HEK293 (cell line): ENCODE results near the gene PDLIM7.

Experiments
- ATF2 ChIP-seq: fragments of 450-650 bp; formaldehyde crosslinking; IDR thresholded peaks from 2 replicates; pipeline ENCODE4 v1.5.1; 2016; ENCODE audit warnings: missing biosample characterization, missing genetic modification characterization, low read depth
- HIC1 ChIP-seq: fragments of 450-650 bp; formaldehyde crosslinking; IDR thresholded peaks from 2 replicates; pipeline ENCODE4 v1.5.1; 2016; ENCODE audit warnings: missing biosample characterization, missing genetic modification characterization
- IKZF3 ChIP-seq: fragments of 450-650 bp; IDR thresholded peaks from 2 replicates; pipeline ENCODE4 v1.5.0; 2018; ENCODE audit warnings: missing biosample characterization, mild to moderate bottlenecking, missing genetic modification characterization, moderate library complexity
- KLF17 ChIP-seq: fragments of 450-650 bp; formaldehyde crosslinking; IDR thresholded peaks from 2 replicates; pipeline ENCODE4 v1.5.1; 2016; ENCODE audit warnings: missing biosample characterization, missing genetic modification characterization
- PATZ1 ChIP-seq: fragments of 450-650 bp; formaldehyde crosslinking; IDR thresholded peaks from 2 replicates; pipeline ENCODE4 v1.5.1; 2016; ENCODE audit warnings: missing biosample characterization, missing genetic modification characterization
- PRDM10 ChIP-seq: fragments of 450-650 bp; formaldehyde crosslinking; IDR thresholded peaks from 2 replicates; pipeline ENCODE4 v1.5.1; 2016; ENCODE audit warnings: missing biosample characterization, missing genetic modification characterization
- REST ChIP-seq: fragments of 450-650 bp; formaldehyde crosslinking; IDR thresholded peaks from 2 replicates; pipeline ENCODE4 v1.5.1; 2016; ENCODE audit warnings: missing biosample characterization, missing genetic modification characterization
- SCRT2 ChIP-seq: fragments of 450-650 bp; formaldehyde crosslinking; IDR thresholded peaks from 2 replicates; pipeline ENCODE4 v1.5.1; 2016; ENCODE audit warnings: missing biosample characterization, missing genetic modification characterization
- SP2 ChIP-seq: fragments of 450-650 bp; formaldehyde crosslinking; IDR thresholded peaks from 2 replicates; pipeline ENCODE4 v1.5.1; 2016; ENCODE audit warnings: missing biosample characterization, missing genetic modification characterization
- SP3 ChIP-seq: fragments of 450-650 bp; formaldehyde crosslinking; IDR thresholded peaks from 2 replicates; pipeline ENCODE4 v1.5.1; 2016; ENCODE audit warnings: missing biosample characterization, missing genetic modification characterization
- WT1 ChIP-seq: fragments of 450-650 bp; formaldehyde crosslinking; IDR thresholded peaks from 2 replicates; pipeline ENCODE4 v1.5.1; 2016; ENCODE audit warnings: missing biosample characterization, missing genetic modification characterization
- ZNF10 ChIP-seq: fragments of 450-650 bp; formaldehyde crosslinking; IDR thresholded peaks from 2 replicates; pipeline ENCODE4 v1.5.1; 2017; ENCODE audit warnings: missing biosample characterization, missing genetic modification characterization
- ZNF148 ChIP-seq: fragments of 450-650 bp; formaldehyde crosslinking; IDR thresholded peaks from 2 replicates; pipeline ENCODE4 v1.5.0; 2017; ENCODE audit warnings: missing biosample characterization, missing genetic modification characterization, borderline replicate concordance
- ZNF202 ChIP-seq: fragments of 450-650 bp; formaldehyde crosslinking; IDR thresholded peaks from 2 replicates; pipeline ENCODE4 v1.5.1; 2016; ENCODE audit warnings: missing biosample characterization, missing genetic modification characterization, borderline replicate concordance
- ZNF324 ChIP-seq: fragments of 450-650 bp; formaldehyde crosslinking; IDR thresholded peaks from 2 replicates; pipeline ENCODE4 v1.5.1; 2016; ENCODE audit warnings: missing biosample characterization, missing genetic modification characterization
- ZNF398 ChIP-seq: fragments of 450-650 bp; formaldehyde crosslinking; IDR thresholded peaks from 2 replicates; pipeline ENCODE4 v1.5.1; 2017; ENCODE audit warnings: missing biosample characterization, missing genetic modification characterization
- ZNF501 ChIP-seq: fragments of 450-650 bp; formaldehyde crosslinking; IDR thresholded peaks from 2 replicates; pipeline ENCODE4 v1.5.1; 2016; ENCODE audit warnings: missing biosample characterization, missing genetic modification characterization
- ZNF629 ChIP-seq: fragments of 450-650 bp; formaldehyde crosslinking; IDR thresholded peaks from 2 replicates; pipeline ENCODE4 v1.5.1; 2017; ENCODE audit warnings: missing biosample characterization, missing genetic modification characterization
- ZSCAN30 ChIP-seq: fragments of 450-650 bp; IDR thresholded peaks from 2 replicates; pipeline ENCODE4 v1.5.1; 2018; ENCODE audit warnings: missing biosample characterization, mild to moderate bottlenecking, missing genetic modification characterization, moderate library complexity

Gene PDLIM7

GRCh38 chr5:177496727-177497291, 595 bp downstream of the PDLIM7 start (continued):
- TF ChIP-seq ZNF398 (tag by site-specific recombination), result peak; percentile 98
- peak; percentile 67 for TF ChIP-seq WT1 (tag by site-specific recombination)
- TF ChIP-seq SP3, result 0 out of 2 replicates have a peak, but pooled peaks have one; percentile 49
- TF ChIP-seq ZSCAN30 (tag by site-specific recombination), result peak; percentile 80
- TF ChIP-seq ZNF10 (tag by site-specific recombination), result 0 out of 2 replicates have a peak, but pooled peaks have one; percentile 2
- 0 out of 2 replicates have a peak, but pooled peaks have one; percentile 13 for TF ChIP-seq ZNF202 (tag by site-specific recombination)
- TF ChIP-seq SCRT2, result no peak
- TF ChIP-seq REST (tag by site-specific recombination), result 0 out of 2 replicates have a peak, but pooled peaks have one; percentile 6
- TF ChIP-seq SP2 (tag by site-specific recombination), result peak; percentile 57
- peak; percentile 22; the same call in 1 of the 2 replicates for TF ChIP-seq ZNF629 (tag by site-specific recombination)
- peak; percentile 55; the same call in 1 of the 2 replicates for TF ChIP-seq KLF17
- TF ChIP-seq ZNF148 (tag by site-specific recombination), result no peak
- peak; percentile 94 for TF ChIP-seq PRDM10 (tag by site-specific recombination)
- no peak for TF ChIP-seq ATF2
- TF ChIP-seq PATZ1 (tag by site-specific recombination), result peak; percentile 94
- TF ChIP-seq IKZF3 (tag by site-specific recombination), result peak; percentile 44
- TF ChIP-seq ZNF324 (tag by site-specific recombination), result 0 out of 2 replicates have a peak, but pooled peaks have one; percentile 24
- peak; percentile 10; the same call in 1 of the 2 replicates for TF ChIP-seq HIC1
- 0 out of 2 replicates have a peak, but pooled peaks have one; percentile 35 for TF ChIP-seq ZNF501
